Activated CD8-positive, alpha-beta memory T cell treated with anti-CD3 and anti-CD28 coated beads for 1 hour (primary cell): ENCODE measurements around the gene OR2AT4.
"Not testable (repeated sequence)": the region's sequence is repeated elsewhere in the genome, so short reads cannot be mapped to it uniquely, and the experiment has no call there.

Source experiments
- DNase-seq, 2 donors: peaks; one replicate each; pipeline ENCODE4 v3.0.0-alpha.2; 2020; ENCODE audit warnings: low read depth in 1 of 2; ENCODE audit errors: extremely low read depth in 1 of 2

The OR2AT4 gene

DNA sequence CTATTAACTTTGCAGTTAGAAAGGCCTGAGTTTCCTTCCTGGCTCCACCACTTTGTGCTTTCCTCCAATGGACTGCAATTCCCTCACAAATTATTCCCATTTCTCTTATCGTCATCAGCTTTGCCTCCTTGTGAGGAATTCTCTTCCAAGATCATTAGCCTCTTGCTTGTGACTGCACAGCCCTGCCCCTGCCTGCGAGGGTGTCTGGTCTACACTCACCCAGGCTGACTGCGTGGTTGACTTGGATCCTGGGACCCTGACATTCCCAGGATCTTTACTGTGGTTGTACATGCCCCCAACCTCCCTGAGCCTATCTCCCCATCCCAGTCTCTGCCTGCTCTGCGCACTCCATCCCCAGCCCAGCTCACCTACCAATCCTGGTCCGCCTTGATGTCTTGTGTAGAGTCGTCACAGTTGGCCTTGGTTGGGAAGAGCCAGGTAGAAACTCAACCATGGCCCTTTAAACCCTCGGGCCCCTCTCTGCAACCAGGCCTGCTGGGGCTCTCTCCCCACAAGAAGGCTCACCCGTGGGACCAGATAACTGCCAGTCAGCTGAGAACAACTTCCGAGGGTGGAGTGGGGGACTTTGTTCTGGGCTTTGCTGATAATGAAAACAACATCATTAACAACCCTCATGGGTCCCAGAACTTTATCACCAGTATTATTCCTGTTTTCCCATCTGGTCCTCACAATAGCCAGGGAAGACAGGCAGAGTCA lies at the start of gene OR2AT4:
Gene OR2AT4, minus strand, starts transcription at position 421 of the 717 bp plus-strand sequence.
- no peak for DNase-seq

GRCh38 chr11:75145972-75146519 lies 49.4 kb upstream of the OR2AT4 start:
- DNase-seq: no peak

DNA sequence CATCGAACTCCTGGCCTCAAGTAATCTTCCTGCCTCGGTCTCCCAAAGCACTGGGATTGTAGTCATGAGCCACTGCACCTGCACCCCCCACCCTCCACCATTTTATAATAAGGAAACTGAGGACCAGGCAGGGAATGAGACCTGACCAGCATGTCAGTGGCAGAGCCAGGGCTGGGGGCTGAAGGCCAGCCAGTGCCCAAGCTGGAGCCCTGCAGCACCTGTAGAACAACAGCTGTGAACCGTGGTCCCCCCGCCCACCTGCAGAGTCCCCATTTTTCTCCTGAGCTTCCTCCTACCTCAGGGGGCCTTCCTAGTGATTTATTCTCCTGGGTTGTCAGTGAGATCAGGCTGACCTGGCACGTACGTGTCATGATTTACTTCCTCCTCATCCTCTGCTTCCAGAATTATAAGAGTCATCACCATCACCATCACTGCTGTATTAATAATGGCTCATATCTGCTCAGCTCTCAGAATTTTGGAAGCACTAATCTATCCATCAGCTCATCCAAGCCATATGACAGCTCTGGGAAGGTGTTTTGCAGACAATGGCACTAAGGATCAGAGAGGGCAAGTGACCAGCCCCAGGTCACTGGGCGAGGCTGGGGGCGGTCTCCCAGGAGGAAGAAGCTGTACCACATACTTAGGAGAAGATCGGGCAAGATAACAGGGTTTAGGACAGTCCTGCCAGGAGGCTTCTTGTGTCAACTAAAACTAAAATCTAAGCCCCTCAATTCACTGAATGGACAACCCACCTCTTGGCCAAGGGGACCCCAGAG lies 48.7 kb upstream of the OR2AT4 start:
- no peak for DNase-seq

- no peak for DNase-seq
Measured at GRCh38 chr11:75144716-75145014, 48.0 kb upstream of the OR2AT4 start.

DNA sequence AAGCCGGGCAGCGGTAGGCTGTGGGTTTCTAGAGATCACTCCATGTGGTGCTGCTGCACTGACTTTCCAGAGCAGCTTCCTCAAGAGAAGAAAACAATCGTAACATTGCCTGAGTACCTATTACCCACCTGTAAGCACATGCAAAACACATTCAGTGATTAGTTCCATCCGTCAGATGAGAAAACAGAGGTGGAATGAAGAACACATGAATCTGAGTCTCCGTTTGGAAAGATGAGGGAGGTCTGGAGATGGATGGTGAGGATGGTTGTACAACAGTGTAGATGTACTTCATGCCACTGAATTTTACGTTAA lies 46.7 kb upstream of the OR2AT4 start:
- no peak for DNase-seq

DNA sequence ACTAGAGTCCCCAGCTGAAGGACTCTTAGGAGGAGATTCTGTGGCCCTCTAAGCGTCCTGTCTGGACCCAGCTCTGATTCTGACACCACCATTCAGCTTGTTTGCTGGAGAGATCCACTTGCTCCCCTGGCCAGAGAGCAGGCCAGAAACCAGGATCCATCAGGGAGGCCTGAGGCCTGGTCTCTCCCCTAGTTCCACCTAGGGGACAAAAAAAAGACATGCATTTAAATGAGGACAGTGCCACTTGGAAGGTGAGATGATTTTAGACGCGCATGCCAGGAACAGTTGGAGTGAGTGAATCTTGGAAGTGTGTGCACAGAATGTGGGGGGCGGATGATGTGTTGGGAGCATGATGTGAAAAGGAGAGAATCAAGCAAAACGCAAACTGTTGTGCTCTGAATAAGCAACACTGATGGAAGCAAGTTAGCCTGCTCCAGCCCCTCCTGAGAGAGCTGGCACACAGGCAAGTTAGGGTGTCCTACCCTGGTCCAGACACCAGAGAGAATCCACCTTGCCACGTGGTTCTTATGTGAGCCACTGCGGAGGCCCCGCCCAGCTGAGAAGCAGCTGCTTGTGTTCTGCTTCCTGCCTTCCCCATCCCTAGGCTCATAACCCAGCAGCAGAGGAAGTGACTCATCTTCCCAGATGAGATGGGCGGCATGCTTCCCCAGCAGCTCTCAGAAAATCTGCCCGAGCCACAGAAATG lies 46.2 kb upstream of the OR2AT4 start:
- DNase-seq: peak; percentile 44 to 46

DNA sequence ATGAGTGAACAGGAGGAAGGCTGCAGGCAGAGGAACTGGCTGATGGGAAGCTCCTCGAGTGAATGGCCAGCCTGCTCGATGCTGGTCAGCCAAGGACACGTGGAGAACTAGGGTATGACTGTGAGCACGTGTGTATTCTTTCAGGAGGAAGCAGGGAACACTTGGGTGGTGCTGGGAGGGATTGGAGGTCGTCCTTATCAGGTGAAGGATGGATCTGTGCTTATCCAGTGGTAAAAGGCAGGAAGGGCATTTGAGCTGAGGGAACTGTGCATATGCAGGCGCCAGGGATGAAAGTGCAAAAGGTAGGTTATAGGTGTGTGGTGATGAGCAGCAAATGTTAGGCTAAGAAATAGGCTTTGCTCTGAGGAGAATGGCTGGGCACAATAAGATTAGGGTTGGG lies 44.5 kb upstream of the OR2AT4 start:
- no peak for DNase-seq

- DNase-seq: peak; percentile 34 to 67
Measured at GRCh38 chr11:75140269-75141138, 43.8 kb upstream of the OR2AT4 start.

DNA sequence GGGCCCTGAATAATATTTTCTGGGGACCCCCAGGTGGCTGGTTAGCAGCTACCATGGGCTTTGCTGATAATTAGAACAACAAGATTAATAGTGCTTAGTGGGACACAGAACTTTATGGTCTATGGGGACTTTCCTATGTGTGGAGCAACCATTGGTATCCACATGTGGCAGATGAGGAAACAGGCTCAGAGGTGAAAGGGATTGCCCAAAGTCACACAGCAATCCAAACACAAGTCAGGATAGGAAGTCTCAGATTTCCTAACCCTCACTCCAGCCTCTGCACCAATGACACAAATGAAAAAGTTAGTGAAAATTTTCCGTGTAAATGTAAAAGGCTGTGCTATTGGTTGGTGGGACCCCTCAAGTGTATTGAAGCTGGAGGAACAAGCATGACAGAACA lies 39.0 kb upstream of the OR2AT4 start:
- DNase-seq: no peak

- DNase-seq: no peak
Measured at GRCh38 chr11:75135021-75135650, 38.5 kb upstream of the OR2AT4 start.

- no peak for DNase-seq
Measured at GRCh38 chr11:75133976-75134375, 37.3 kb upstream of the OR2AT4 start.

DNA sequence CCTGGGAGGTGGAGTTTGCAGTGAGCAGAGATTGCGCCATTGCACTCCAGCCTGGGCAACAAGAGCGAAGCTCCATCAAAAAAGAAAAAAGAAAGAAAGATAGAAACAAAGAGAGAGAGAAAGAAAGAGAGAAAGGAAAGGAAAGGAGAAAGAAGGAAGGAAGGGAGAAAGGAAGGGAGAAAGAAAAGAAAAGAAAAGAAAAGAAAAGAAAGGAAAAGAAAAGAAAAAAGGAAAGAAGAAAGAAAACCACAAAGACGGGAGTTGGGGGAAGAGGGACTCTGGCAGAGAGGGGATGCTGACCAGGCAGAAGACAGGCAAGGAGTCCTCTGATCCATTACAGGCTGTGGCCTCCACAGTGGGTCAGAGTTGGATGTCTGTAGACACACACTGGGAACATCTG lies 35.4 kb upstream of the OR2AT4 start:
- no peak for DNase-seq

GRCh38 chr11:75126564-75126963 lies 29.9 kb upstream of the OR2AT4 start:
- no peak for DNase-seq

DNA sequence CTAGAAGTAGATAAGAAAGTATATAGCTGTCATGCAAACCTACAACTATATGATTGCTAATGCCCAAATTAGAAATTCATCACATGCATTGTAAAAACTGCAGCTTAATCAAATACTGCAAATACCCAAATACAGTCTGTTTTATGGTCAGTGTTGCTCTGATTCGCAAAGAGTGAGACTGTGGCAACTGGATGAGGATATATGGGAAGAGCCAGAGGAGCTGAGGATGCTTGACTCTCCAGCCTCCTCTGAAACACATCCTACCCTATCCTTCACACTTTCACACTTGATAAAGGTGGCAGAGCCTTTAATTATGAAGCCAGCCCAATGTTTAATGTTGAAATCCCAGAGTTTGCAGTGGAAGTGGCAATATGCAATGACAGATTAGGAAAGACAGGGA lies 21.9 kb upstream of the OR2AT4 start:
- no peak for DNase-seq

DNA sequence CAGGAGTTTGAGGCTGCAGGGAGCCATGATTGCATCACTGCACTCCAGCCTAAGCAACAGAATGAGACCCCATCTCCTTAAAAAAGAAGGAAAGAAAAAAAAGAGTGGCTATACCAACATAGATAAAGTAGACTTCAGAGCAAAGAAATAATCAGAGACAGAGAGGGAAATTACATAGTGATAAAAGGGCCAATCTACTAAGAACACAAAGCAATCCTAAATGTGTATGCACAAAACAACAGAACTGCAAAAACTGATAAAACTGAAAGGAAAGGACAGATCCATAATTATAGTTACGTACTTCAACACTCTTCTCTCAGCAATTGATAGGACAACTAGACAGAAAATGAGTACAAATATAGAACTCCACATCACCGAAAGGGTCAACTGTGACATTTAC lies 17.8 kb upstream of the OR2AT4 start:
- no peak for DNase-seq

DNA sequence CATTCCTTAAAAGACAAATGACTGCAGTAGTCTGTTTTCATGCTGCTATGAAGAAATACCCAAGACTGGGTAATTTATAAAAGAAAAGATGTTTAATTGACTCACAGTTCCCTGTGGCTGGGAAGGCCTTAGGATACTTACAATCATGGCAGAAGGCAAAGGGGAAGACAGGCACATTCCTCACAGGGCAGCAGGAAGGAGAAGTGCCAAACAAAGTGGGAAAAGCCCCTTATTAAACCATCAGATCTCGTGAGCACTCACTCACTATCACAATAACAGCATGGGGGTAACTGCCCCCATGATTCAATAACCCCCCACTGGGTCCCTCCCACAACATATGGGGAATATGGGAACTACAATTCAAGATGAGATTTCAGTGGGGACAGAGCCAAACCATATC lies 16.4 kb upstream of the OR2AT4 start:
- no peak for DNase-seq

- DNase-seq: no peak
Measured at GRCh38 chr11:75112200-75112599, 15.5 kb upstream of the OR2AT4 start.

- no peak for DNase-seq
Measured at GRCh38 chr11:75107187-75107586, 10.5 kb upstream of the OR2AT4 start.

DNA sequence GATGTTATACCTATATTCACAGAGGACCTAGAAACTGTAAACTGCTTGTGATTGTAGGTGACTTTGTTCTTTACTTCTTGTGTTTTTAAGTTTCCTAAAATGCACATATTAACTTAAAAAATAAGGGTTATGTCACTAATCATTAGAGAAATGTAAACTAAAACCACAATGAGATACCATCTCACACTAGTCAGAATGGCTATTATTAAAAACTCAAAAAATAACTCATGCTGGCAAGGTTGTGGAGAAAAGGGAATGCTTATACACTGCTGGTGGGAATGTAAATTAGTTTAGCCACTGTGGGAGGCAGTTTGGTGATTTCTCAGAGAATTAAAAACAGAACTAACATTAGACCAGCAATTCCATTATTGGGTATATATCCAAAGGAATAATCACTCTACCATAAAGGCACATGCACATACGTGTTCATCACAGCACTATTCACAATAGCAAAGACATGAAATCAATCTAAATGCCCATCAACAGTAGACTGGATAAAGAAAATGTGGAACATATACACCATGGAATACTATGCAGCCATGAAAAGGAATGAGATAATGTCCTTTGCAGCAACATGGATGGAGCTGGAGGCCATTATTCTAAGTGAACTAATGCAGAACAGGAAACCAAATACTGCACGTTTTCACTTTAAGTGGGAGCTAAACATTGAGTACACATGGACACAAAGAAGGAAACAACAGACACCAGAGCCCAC lies 9.4 kb upstream of the OR2AT4 start:
- DNase-seq: not testable (repeated sequence)

DNA sequence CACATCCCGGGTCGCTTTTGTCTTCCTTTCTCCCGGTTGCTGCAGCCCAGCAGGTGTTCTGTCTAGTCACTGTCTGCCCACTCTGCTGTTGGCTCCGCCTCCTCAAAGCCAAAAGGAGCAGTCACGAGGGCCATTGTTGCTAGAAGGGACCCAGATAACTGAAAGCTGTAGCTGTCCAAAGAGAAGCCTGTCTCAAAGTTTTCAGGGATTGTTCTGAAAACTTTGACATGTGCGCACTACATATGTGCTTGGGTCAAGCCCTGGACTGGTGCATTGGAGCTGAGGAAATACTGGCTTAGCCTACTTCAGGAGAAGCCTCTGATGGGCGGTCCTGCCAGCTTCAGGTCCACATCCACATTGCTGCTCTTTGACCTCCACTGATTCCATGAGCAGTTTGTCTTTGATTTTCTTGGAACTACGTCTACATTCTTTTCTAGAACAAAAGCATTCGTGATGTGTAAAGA lies 8.8 kb upstream of the OR2AT4 start:
- DNase-seq: no peak
